ENCODE results near the gene CLSTN3.

The CLSTN3 gene

DNA sequence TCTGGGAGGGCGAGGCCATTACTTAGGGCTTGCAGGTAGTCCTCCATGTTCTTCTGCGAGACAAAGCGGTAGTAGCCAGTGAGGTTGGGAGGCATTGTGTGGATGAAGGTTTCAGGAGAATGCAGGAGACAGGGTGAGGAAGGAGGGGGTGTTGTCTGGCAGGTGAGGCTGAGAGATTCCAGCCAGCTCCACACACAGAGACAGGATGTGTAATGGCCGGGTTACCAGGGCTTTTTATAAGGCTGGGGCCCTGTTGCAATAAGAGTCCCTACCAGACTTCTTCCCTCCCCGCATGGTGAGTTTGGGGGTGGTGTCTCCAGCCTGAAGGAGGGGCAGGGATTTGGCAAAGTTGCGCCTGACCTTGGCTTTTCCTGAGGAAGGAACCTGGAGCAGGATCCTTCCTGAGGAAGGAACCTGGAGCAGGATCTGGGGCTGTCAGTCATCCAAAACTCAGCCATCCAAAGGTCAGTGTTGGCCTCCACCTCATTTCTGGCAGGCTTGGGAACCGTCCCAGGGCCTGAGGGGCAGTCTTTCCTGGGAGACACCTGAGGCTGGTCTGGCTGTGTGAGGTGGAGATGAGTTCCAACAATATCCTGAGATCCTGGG is 1.4 kb upstream of the CLSTN3 start, which contains the start of gene RBP5:
RBP5 (minus strand) TSS at position 209 of the 606 bp plus-strand sequence; CDS start at position 95, 114 bp downstream.
- DNase-seq = no peak

DNA sequence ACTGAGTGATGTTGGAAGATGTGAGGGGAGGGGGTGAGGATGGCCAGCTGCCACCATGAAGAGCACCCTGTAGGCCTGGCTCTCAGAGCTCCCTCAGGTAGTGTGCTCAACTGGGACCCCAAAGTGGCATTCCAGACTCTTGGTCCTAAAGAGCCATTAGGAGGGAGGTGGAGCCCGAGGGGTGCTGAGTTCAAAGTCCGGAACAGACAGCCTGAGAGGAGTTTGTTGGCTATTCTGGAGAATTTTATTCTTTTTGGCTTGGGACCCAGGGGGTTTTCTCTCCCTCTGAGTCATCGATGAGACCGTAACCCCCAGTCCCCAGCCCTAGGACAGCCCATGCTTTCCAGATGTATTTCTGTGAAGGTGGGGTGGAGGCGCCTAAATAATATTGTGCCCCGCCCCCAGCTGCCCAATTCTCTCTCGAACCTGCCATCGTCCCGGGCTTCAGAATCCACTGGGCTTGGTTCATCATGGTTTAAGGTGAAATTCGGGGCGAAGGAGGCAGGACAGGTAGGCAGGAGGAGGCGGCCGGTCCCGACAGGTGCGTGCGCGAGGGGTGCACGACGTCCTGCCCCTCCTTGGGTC is 792 bp upstream of the CLSTN3 start:
- no peak for DNase-seq

GRCh38 chr12:7130701-7131501 is 730 bp downstream of the CLSTN3 start:
- DNase-seq = peak; percentile 80

GRCh38 chr12:7131502-7131866 is 1.3 kb downstream of the CLSTN3 start:
- DNase-seq = peak; percentile 71

DNA sequence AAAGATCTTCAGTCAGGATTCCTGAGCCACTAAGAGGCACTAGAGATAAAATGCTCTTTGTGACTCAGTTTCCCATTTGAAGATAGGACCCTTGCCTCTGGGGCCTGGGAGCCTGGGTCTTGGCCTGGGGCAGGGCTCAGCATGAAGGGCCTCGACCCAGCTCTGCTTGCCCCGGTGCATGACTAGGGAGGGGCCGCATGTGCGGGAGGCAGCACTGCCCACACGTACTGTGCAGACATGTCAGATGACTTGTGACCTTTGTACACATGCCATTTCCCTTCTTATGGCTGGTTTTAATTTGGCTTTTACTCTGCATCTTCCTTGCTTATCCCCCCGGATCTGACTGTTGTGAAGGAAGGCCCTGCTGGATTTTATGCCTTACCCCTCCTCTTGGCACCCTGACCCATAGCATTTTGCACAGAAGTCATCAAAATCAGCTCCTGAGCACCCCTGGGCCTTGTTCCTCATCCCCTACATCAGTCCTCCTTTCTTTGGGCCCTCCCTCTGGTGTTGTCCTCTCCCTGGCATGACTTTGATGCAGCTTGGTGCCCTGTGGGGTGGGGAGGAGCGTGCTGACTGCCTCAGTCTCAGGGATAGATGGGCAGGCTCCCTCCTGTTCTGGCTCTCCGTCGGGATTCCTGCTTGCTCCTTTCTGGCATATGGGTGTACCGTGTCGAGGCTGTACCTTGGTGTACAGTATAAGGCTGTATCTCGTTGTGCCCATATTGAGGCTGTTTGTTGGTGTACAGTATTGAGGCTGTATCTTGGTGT is 4.4 kb downstream of the CLSTN3 start:
- DNase-seq = no peak

DNA sequence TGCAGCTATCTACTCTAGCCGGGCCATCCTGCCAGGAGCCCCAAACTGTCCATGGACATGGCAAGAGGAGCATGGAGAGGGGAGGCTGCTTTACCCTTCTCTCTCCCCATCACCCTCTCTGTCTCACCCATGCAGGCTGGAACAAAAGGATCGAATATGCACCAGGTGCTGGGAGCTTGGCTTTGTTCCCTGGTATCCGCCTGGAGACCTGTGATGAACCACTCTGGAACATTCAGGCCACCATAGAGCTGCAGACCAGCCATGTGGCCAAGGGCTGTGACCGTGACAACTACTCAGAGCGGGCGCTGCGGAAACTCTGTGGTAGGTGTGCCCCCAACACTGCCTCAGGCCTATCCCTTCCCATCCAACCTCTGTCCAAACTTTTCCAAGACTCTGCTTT is 5.9 kb downstream of the CLSTN3 start:
- no peak for DNase-seq

DNA sequence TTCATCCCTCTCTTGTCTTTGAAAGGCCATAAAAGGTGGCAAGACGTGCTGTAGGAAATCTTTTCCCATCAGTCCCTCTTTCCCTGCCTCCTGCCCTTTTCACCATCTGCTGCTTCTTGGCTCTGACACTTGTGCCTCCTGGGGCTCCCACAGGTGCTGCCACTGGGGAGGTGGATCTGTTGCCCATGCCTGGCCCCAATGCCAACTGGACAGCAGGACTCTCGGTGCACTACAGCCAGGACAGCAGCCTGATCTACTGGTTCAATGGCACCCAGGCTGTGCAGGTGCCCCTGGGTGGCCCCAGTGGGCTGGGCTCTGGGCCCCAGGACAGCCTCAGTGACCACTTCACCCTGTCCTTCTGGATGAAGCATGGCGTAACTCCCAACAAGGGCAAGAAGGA is 6.5 kb downstream of the CLSTN3 start:
- no peak for DNase-seq

DNA sequence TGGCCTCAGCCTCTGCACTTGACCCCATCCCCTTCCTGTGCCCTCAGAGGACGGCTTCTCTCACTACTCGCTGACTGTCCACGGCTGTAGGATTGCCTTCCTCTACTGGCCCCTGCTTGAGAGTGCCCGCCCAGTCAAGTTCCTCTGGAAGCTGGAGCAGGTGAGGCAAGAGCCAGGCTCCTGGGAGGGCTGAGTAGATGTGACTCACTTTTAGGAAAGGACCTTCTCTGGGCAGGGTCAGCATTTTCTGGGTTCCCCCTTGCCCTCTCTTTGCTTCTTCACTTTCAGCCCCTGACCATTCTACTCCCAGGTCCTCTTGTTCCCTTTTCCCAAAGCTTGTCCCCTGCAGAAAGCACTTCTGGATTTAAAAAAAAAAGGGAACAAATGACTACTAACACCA is 7.7 kb downstream of the CLSTN3 start:
- no peak for DNase-seq

DNA sequence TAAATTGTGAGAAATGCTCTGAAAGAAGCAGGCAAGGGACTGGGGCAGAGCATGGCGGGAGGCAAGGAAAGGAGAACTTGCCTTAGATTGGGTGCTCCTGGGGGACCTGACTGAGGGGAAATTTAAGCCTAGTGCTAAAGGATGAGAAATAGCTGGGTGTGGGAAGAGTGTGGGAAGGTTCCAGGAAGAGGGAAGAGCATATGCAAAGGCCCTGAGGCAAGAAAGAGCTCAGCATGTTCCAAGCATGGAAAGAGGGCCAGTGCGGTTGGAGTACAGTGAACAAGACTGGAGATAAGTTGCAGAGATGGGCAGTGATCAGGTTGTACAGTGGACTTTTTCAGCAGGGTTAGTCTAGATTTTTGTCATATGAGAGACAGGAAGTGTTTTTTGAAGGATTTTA is 9.0 kb downstream of the CLSTN3 start:
- no peak for DNase-seq

DNA sequence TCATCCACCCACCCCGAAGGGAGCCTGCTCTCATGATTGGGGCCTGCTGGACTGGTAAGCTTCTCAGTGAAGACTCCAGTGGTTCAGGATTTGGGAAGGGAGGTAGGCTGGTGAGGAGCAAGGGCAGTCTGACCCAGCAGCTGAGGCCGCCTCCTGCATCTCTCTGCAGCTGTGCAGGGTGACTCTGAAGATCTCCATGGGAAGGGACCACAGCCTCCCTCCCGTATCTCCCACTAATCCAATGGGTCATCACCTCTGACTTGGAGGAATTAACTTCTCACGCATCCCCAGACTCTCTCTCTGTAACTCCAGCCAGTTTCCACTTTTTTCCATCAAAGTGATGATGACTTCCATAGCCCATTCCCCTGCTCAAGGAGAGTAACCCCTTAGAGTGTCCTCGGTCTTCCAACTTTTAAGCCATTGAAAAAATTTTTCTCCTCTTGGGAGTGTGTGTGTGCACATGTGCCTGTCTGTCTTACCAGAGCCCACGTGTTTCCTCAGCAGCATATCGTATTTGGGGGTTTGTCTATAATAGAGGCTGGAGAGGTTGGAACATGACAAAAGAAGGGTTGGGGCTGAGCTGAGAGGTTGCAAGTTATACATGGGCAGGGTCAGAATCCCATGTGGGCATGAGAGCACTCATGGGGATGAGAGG is 11.3 kb downstream of the CLSTN3 start:
- DNase-seq = no peak

GRCh38 chr12:7142056-7142644 is 12.0 kb downstream of the CLSTN3 start:
- DNase-seq = peak; percentile 63

DNA sequence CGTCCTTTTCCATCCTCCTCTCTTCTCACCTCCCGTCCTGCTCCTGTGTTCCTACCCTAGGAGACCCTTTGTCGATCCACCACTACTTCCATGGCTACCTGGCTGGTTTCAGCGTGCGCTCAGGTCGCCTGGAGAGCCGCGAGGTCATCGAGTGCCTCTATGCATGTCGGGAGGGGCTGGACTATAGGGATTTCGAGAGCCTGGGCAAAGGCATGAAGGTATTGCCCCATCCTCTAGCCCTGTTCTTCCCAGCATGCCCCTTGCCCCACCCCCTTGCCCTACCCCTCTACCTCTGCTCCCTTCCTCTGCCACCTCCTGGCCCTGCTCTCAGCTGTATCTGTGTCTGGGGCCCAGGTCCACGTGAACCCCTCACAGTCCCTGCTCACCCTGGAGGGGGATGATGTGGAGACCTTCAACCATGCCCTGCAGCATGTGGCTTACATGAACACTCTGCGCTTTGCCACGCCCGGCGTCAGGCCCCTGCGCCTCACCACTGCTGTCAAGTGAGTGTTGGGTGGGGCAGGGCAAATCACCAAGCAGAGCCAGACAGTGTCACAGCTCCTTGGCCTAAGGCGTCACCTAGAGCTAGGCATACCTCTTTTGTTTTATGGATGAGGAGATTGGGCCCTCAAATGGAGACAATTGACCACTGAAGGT is 12.8 kb downstream of the CLSTN3 start:
- DNase-seq = no peak

DNA sequence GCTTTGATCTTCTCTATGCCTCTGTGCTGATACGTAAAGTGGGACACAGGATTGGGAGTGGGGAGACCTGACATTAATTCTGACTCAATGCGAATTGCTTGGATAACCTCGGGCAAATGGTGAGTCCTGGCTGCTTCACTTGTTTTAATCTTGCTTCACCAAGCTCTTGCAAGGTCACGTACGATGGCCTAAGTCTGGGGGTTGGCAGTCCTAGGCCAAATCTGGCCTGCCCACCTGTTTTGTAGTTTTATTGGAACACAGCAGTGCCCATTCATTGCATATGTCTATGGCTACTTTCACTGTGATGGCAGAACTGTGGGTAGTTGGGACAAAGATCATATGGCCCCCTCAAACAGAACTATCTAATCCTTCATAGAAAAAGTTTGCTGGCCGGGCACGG is 13.4 kb downstream of the CLSTN3 start:
- DNase-seq = no peak

- peak; percentile 35 for DNase-seq
Observed at GRCh38 chr12:7144414-7145120, 14.4 kb downstream of the CLSTN3 start.

DNA sequence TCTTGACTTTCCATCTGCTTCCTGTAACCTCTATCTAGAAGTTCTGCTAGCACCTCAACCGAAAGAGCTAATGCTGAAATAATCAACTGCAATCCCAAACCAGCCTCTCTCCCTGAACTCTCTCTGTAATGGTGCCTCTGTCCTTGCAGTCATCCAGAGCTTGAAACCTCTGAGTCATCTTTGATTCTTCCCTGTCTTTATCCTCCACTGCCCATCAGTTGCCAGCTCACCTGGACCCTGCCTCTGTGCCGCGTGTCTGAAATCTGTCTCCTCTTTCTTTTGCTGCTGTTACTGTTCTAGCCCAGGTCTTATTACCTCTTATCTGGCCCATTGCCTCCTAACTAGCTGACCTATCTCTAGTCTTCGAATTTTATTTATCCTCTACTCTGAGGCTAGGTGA is 15.5 kb downstream of the CLSTN3 start:
- no peak for DNase-seq

GRCh38 chr12:7146228-7146627 is 16.1 kb downstream of the CLSTN3 start:
- DNase-seq = no peak

GRCh38 chr12:7146906-7147305 is 16.7 kb downstream of the CLSTN3 start:
- no peak for DNase-seq

DNA sequence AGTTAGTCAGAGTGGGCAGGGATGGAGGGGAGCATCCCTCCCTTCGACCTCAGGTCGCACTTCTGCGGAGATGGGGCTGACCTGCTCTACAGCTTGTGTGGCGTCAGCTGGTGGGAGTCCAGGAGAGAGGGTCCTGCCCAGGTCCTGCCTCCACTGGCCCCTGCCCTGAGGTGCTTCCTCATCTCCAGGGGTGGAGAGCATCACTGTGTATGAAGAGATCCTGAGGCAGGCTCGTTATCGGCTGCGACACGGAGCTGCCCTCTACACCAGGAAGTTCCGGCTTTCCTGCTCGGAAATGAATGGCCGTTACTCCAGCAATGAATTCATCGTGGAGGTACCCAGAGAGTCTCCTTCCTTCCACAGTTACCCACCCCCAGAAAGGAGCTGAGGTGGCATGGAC is 20.2 kb downstream of the CLSTN3 start:
- no peak for DNase-seq

GRCh38 chr12:7150841-7151240 is 20.7 kb downstream of the CLSTN3 start:
- no peak for DNase-seq

DNA sequence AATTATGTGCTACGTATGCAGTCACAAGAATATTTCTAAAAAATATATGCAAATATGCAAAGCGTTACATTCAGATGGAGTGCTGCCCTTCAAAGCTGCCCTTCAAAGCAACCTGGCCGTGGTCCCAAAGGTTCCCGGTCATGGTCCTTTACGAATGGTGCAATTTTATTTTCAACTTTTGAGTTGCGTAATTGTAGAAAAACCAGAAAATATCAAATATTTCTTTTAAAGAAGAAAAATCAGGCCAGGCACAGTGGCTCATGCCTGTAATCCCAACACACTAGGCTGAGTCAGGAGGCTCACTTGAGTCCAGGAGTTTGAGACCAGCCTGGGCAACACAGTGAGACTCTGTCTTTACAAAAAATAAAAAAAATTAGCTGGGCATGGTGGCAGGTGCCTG is 21.4 kb downstream of the CLSTN3 start:
- DNase-seq = no peak

GRCh38 chr12:7152818-7153217 is 22.6 kb downstream of the CLSTN3 start:
- DNase-seq = no peak

Measured in activated CD4-positive, alpha-beta T cell treated with anti-CD3 and anti-CD28 coated beads, Interleukin-10, Interleukin-2, amounts not matched to agents 100 ng/mL and 50 ng/mL, durations not matched to agents 16 hours and 8 hours (primary cell).